HepG2 (cell line): Measurements from ENCODE around the gene SBSN. TPM values are rescaled to one million over a fixed set of nuclear protein-coding genes. Genes with fewer than 3 reads are reported as not detected.

ENCODE experiments used
- ATAC-seq: fragments of 200-7000 bp; cut with Tn5 transposase; 3 replicates; pipeline ENCODE4 v1.9.1; 2020; ENCODE audit warnings: mild to moderate bottlenecking, moderate library complexity
- BruUV-seq: library from RNA; stranded (reverse); fragments of 400-500 nt; replicated peaks from 2 replicates; lab custom pipeline; 2021; lab: Mats Ljungman, UMichigan
- CTCF ChIA-PET: fragments of 300-600 bp; formaldehyde crosslinking; extraction: SDS; loops from one replicate; lab custom pipeline; 2021; ENCODE audit warnings: low total read pairs, inconsistent platforms, low intra/inter-chr PET ratio; lab: Yijun Ruan, JAX
- POLR2A ChIA-PET: fragments of 350-600 bp; sonication (Branson Sonifier 250); formaldehyde crosslinking; loops from one replicate; lab custom pipeline; 2020; ENCODE audit warnings: antibody characterized with exemption, inconsistent platforms; lab: Yijun Ruan, JAX
- DNase-seq: peaks from one replicate; pipeline ENCODE4 v3.0.0-alpha.2; 2015; ENCODE audit warnings: low spot score
- FAIRE-seq: peaks from 3 replicates; lab custom pipeline; 2011; peaks lifted over from hg19 to GRCh38; lab: Jason Lieb, UNC
- H2AFZ ChIP-seq: one replicate; pipeline ENCODE4 v1.6.1; 2011; ENCODE audit warnings: low read length, inconsistent platforms
- H3K27ac ChIP-seq: fragments of 300-600 bp; 3 replicates; pipeline ENCODE4 v1.8.0; 2011; ENCODE audit warnings: mixed run types, mild to moderate bottlenecking, mixed read lengths, low read length, inconsistent platforms; ENCODE audit not compliant: insufficient read depth; ENCODE audit errors: extremely low read length
- H3K27me3 ChIP-seq, 2 experiments: fragments of 200-600 bp in 1 of 2; 2 replicates in 1 of 2; 3 replicates in 1 of 2; pipeline versions ENCODE4 v1.6.0 to v1.8.0; 2011; ENCODE audit warnings: low read length in 2 of 2, mild to moderate bottlenecking in 2 of 2, moderate library complexity in 2 of 2, inconsistent platforms in 1 of 2; ENCODE audit not compliant: insufficient read depth in 2 of 2, control insufficient read depth in 1 of 2
- H3K36me3 ChIP-seq, 2 experiments: fragments of 200-600 bp in 1 of 2; replicated peaks in 1 of 2; 2 replicates in 1 of 2; 3 replicates in 1 of 2; pipeline versions ENCODE4 v1.5.1 to v1.8.0; 2011; ENCODE audit warnings: low read length in 2 of 2, inconsistent platforms in 1 of 2; ENCODE audit not compliant: insufficient read depth in 2 of 2, control insufficient read depth in 1 of 2
- H3K4me1 ChIP-seq: 2 replicates; pipeline ENCODE4 v1.5.1; 2012; ENCODE audit warnings: low read length, inconsistent platforms; ENCODE audit not compliant: insufficient read depth
- H3K4me2 ChIP-seq: 2 replicates; pipeline ENCODE4 v1.6.0; 2011; ENCODE audit warnings: low read depth, low read length, inconsistent platforms
- H3K4me3 ChIP-seq, 3 experiments: fragments of 200-600 bp in 1 of 3; sonication (generic), shearing (Covaris generic) in 1 of 3; replicated peaks in 1 of 3; 2 replicates each; pipeline ENCODE4 v1.5.1; 2011 to 2016; ENCODE audit warnings: low read length in 3 of 3, inconsistent platforms in 2 of 3, low read depth in 2 of 3, mild to moderate bottlenecking in 2 of 3, control low read depth in 1 of 3, mixed read lengths in 1 of 3; ENCODE audit not compliant: insufficient read depth in 1 of 3
- H3K79me2 ChIP-seq: one replicate; pipeline ENCODE4 v1.6.1; 2011; ENCODE audit warnings: low read length, inconsistent platforms; ENCODE audit not compliant: insufficient read depth
- H3K9ac ChIP-seq: 2 replicates; pipeline ENCODE4 v1.6.0; 2011; ENCODE audit warnings: mild to moderate bottlenecking, low read depth, low read length, inconsistent platforms; ENCODE audit not compliant: insufficient read depth
- H3K9me3 ChIP-seq: 2 replicates; pipeline ENCODE4 v1.5.1; 2012; ENCODE audit warnings: mild to moderate bottlenecking, low read length
- H4K20me1 ChIP-seq: 2 replicates; pipeline ENCODE4 v1.6.0; 2011; ENCODE audit warnings: inconsistent platforms, mild to moderate bottlenecking, low read length, moderate library complexity; ENCODE audit not compliant: insufficient read depth
- ATF1 ChIP-seq: IDR thresholded peaks from 2 replicates; pipeline ENCODE4 v1.6.1; 2016; ENCODE audit warnings: mild to moderate bottlenecking, control low read depth
- ATF4 ChIP-seq, 2 experiments: fragments of 450-650 bp in 1 of 2; sonication (generic) in 1 of 2; formaldehyde crosslinking; IDR thresholded peaks; 2 replicates each; pipeline versions ENCODE4 v1.5.0 to v1.8.0; 2020 to 2022; ENCODE audit warnings: mild to moderate bottlenecking in 1 of 2, missing genetic modification reagents in 1 of 2
- LCORL ChIP-seq, 2 experiments: fragments of 450-650 bp in 1 of 2; sonication (generic) in 1 of 2; formaldehyde crosslinking in 1 of 2; IDR thresholded peaks; 2 replicates each; pipeline versions ENCODE4 v1.5.0 to v1.6.1; 2017 to 2020; ENCODE audit warnings: antibody characterized with exemption in 1 of 2, missing genetic modification reagents in 1 of 2
- NFYC ChIP-seq: IDR thresholded peaks from 2 replicates; pipeline ENCODE4 v1.6.1; 2016; ENCODE audit warnings: missing genetic modification reagents, missing compliant biosample characterization
- SNAPC4 ChIP-seq: sonication (generic); formaldehyde crosslinking; IDR thresholded peaks from 2 replicates; pipeline ENCODE4 v1.4.0; 2020; ENCODE audit warnings: mild to moderate bottlenecking, missing genetic modification reagents
- SOX13 ChIP-seq, 3 experiments: fragments of 450-650 bp in 1 of 3; sonication (generic) in 1 of 3; formaldehyde crosslinking in 1 of 3; IDR thresholded peaks in 2 of 3; conservative IDR thresholded peaks in 1 of 3; 2 replicates each; pipeline versions ENCODE4 v1.5.0 to v1.6.1; 2016 to 2020; ENCODE audit warnings: antibody characterized with exemption in 1 of 3, mild to moderate bottlenecking in 1 of 3, missing compliant biosample characterization in 1 of 3, missing genetic modification reagents in 1 of 3, moderate library complexity in 1 of 3
- U2AF2 ChIP-seq: fragments of 200-400 bp; formaldehyde crosslinking; IDR thresholded peaks from 2 replicates; pipeline ENCODE4 v1.6.1; 2017; ENCODE audit warnings: low read depth, mild to moderate bottlenecking, low read length
- YEATS2 ChIP-seq: sonication (generic); formaldehyde crosslinking; IDR thresholded peaks from 2 replicates; pipeline ENCODE4 v1.4.0; 2020; ENCODE audit warnings: missing genetic modification reagents, borderline replicate concordance
- ZBTB3 ChIP-seq: sonication (generic); formaldehyde crosslinking; IDR thresholded peaks from 2 replicates; pipeline ENCODE4 v1.4.0; 2020; ENCODE audit warnings: low read depth, mild to moderate bottlenecking, moderate library complexity, missing genetic modification reagents, borderline replicate concordance
- ZFP36 ChIP-seq: fragments of 150-350 bp; IDR thresholded peaks from 2 replicates; pipeline ENCODE4 v1.6.1; 2018; ENCODE audit warnings: borderline replicate concordance, low read length, low read depth; ENCODE audit not compliant: partially characterized antibody
- ZNF205 ChIP-seq: IDR thresholded peaks from 2 replicates; pipeline ENCODE4 v1.6.1; 2018; ENCODE audit warnings: missing biosample characterization, missing genetic modification reagents
- ZNF282 ChIP-seq: fragments of 450-650 bp; IDR thresholded peaks from 2 replicates; pipeline ENCODE4 v1.6.1; 2018; ENCODE audit not compliant: partially characterized antibody
- WGBS: methylation state at CpG from one replicate; pipeline ENCODE4 v1.1.6; 2017; ENCODE audit warnings: low lambda C conversion rate; 5-methylcytosine and 5-hydroxymethylcytosine counted together
- in situ Hi-C: cut with HindIII; loops from 2 replicates; pipeline ENCODE4 v1.10.0; 2017; ENCODE audit warnings: low pct_unique_long_range_greater_than_20kb; ENCODE audit not compliant: extremely low pct_ligation_motif_present
- intact Hi-C: fragments of 100-400 bp; cut with micrococcal nuclease; formaldehyde crosslinking; loops from one replicate; pipeline ENCODE4 v1.10.0; 2022; ENCODE audit not compliant: unreplicated experiment
- polyA plus RNA-seq, 8 experiments: library from polyadenylated mRNA; depleted of rRNA in 3 of 8; stranded (reverse) in 7 of 8; unstranded in 1 of 8; fragments of >200 nt; fragmentation: Illumina TruSeq in 4 of 8; extraction: Trizol in 4 of 8; gene quantifications; 2 replicates each; pipeline versions ENCODE4 v1.2.1 to v1.2.3, GENCODE V29; 2011 to 2016; ENCODE audit warnings: low read depth in 4 of 8, missing spikeins in 1 of 8, mixed read lengths in 1 of 8; ENCODE audit not compliant: insufficient read depth in 1 of 8
- total RNA-seq, 5 experiments: library from RNA; depleted of rRNA; stranded (reverse); fragments of >200 nt; fragmentation: Illumina TruSeq; extraction: Trizol; gene quantifications; 2 replicates each; pipeline ENCODE4 v1.2.3, GENCODE V29; 2016; ENCODE audit warnings: low read depth in 1 of 5

SBSN gene
- total and polyA plus RNA-seq, 2 of the 13 experiments (the other 11 are each of a cell fraction or from before 2014, with no cell fraction given): not detected

- no peaks in the 10 kb centered on the region for H3K9me3 ChIP-seq
- no peak overlapping the region for H2AFZ ChIP-seq
- intact Hi-C loops: loop anchor here (5.0 to 10.0 kb wide), 3 partner anchors 34 to 86 kb away; partner anchors contain the start of genes COX6B1, ETV2 and HAUS5
- DNase-seq (no peak), FAIRE-seq (no peak), ATAC-seq (no peak)
- ChIA-PET CTCF (interaction anchor here (1.0 to 1.8 kb wide), 2 partner anchors 34 to 135 kb away, joined by 3 to 4 read pairs; no protein-coding TSS in a partner anchor), POLR2A (interaction anchor here (1.1 to 1.4 kb wide), 7 partner anchors 9 to 144 kb away, joined by 3 to 6 read pairs (median 4); partner anchors contain the start of gene COX6B1)
- H3K4me3 ChIP-seq: no peak overlapping the region; a peak in 1 of 6 replicates
- 74% methylated on average over 18 of the region's 53 CpGs for WGBS
- H3K4me2 ChIP-seq: no peak overlapping the region
- no peaks in the 10 kb centered on the region for H4K20me1 ChIP-seq
- no peak overlapping the region for H3K27ac ChIP-seq
- peaks cover 25% of the 10 kb centered on the region for H3K4me1 ChIP-seq
- in situ Hi-C loops: loop anchor here (5.0 kb wide), 1 partner anchor 34 kb away; no protein-coding TSS in a partner anchor
- no peak overlapping the region for H3K9ac ChIP-seq
- H3K36me3 ChIP-seq: no peaks in the 10 kb centered on the region
- no TSS peak for BruUV-seq
- H3K27me3 ChIP-seq: peaks cover 1 to 54% of the 10 kb centered on the region in 2 experiments; a peak in 3 of 5 replicates
- H3K79me2 ChIP-seq: no peaks in the 10 kb centered on the region
- TF ChIP-seq NFYC (no peak), ZFP36 (no peak), ATF4 (CRISPR knock-in tag; IDR thresholded peaks at IDR 0.05) (no peak), ATF1 (CRISPR knock-in tag) (no peak), YEATS2 (no peak), SNAPC4 (CRISPR knock-in tag) (no peak), ZNF205 (CRISPR knock-in tag) (no peak), ZBTB3 (no peak), SOX13 (IDR thresholded peaks at IDR 0.05) (no peak), SOX13 (CRISPR knock-in tag; conservative IDR thresholded peaks at IDR 0.05 in 1 of 2, IDR thresholded peaks at IDR 0.05 in 1 of 2) (no peak), ZNF282 (no peak), U2AF2 (no peak), LCORL (IDR thresholded peaks at IDR 0.05) (no peak), LCORL (CRISPR knock-in tag; IDR thresholded peaks at IDR 0.05) (no peak)
Observed at GRCh38 chr19:35558400-35559280, 30.5 kb upstream of the SBSN start.
